OCI-LY7 (cell line): ENCODE measurements around the gene ARSJ.

Experiments
- EZH2phosphoT487 ChIP-seq: fragments of 200-600 bp; sonication (generic); IDR thresholded peaks from 2 replicates; pipeline ENCODE4 v1.6.1; 2018; ENCODE audit warnings: low read depth, borderline replicate concordance, mild to moderate bottlenecking, mixed run types, antibody characterized with exemption, low read length, moderate library complexity, mixed read lengths
- TF ChIP-seq, protein P1 (sequence below): fragments of 200-600 bp; sonication (generic); conservative IDR thresholded peaks from 2 replicates; pipeline ENCODE4 v1.5.1; 2014; ENCODE audit warnings: mild to moderate bottlenecking, antibody characterized with exemption, low read length, moderate library complexity, mixed read lengths

DNA sequence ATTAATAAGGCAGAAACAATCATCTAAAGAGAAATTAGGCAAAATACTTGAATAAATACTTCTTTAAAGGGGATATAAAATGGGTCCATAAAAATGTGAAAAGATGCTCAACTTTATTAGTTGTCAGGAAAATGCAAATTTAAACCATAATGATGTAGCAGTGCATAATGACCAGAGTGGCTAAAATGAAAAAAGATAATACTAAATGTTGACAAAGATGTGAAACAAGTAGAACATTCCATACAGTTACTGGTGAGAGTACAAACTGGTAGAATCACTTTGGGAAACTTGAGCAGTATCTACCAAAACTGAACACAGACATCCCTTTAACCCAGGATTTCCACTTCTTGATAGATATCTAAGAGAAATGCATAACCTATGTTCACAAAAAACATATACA, 5.0 kb downstream of the ARSJ start:
- TF ChIP-seq, protein P1, sequence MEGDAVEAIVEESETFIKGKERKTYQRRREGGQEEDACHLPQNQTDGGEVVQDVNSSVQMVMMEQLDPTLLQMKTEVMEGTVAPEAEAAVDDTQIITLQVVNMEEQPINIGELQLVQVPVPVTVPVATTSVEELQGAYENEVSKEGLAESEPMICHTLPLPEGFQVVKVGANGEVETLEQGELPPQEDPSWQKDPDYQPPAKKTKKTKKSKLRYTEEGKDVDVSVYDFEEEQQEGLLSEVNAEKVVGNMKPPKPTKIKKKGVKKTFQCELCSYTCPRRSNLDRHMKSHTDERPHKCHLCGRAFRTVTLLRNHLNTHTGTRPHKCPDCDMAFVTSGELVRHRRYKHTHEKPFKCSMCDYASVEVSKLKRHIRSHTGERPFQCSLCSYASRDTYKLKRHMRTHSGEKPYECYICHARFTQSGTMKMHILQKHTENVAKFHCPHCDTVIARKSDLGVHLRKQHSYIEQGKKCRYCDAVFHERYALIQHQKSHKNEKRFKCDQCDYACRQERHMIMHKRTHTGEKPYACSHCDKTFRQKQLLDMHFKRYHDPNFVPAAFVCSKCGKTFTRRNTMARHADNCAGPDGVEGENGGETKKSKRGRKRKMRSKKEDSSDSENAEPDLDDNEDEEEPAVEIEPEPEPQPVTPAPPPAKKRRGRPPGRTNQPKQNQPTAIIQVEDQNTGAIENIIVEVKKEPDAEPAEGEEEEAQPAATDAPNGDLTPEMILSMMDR: no peak
- no peak for TF ChIP-seq EZH2phosphoT487
